ENCODE data around the gene NELL2. TPM values are rescaled to one million over a fixed set of nuclear protein-coding genes. Genes with fewer than 3 reads are reported as not detected.

The NELL2 gene
- total RNA-seq, 1 donor from 2014 or later, result 2.1 TPM

DNA sequence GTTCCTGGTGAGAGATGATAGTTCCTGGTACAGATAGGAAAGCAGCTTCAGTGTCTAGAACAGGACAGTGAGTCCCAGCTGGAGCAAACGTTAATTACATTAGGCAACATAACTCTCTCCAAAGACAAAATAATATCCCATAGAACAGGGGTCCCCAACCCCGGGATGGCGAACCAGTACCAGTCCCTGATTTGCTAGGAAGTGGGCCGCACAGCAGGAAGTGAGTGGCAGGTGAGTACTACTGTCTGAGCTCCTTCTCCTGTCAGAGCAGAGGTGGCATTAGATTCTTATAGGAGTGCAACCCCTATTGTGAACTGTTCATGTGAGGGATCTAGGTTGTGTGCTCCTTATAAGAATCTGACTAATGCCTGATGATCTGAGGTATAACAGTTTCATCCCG, 204.1 kb downstream of the NELL2 start:
- no peak overlapping the region for H3K27ac Mint-ChIP-seq
- peaks cover 26% of the 10 kb centered on the region for H3K9me3 Mint-ChIP-seq
- TF ChIP-seq, protein P1, sequence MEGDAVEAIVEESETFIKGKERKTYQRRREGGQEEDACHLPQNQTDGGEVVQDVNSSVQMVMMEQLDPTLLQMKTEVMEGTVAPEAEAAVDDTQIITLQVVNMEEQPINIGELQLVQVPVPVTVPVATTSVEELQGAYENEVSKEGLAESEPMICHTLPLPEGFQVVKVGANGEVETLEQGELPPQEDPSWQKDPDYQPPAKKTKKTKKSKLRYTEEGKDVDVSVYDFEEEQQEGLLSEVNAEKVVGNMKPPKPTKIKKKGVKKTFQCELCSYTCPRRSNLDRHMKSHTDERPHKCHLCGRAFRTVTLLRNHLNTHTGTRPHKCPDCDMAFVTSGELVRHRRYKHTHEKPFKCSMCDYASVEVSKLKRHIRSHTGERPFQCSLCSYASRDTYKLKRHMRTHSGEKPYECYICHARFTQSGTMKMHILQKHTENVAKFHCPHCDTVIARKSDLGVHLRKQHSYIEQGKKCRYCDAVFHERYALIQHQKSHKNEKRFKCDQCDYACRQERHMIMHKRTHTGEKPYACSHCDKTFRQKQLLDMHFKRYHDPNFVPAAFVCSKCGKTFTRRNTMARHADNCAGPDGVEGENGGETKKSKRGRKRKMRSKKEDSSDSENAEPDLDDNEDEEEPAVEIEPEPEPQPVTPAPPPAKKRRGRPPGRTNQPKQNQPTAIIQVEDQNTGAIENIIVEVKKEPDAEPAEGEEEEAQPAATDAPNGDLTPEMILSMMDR (IDR thresholded peaks at IDR 0.05; ENCODE audit: unreplicated experiment), result no peak
- no peaks in the 10 kb centered on the region for H3K4me1 Mint-ChIP-seq
- no peaks in the 10 kb centered on the region for H3K36me3 Mint-ChIP-seq
- DNase-seq (ENCODE audit: low spot score in 2 of 2, unreplicated experiment in 2 of 2), result no peak
- no peak overlapping the region for H3K4me3 Mint-ChIP-seq
- H3K27me3 Mint-ChIP-seq (ENCODE audit: low read depth), result no peaks in the 10 kb centered on the region

- H3K36me3 Mint-ChIP-seq, result no peaks in the 10 kb centered on the region
- H3K27me3 Mint-ChIP-seq (ENCODE audit: low read depth), result no peaks in the 10 kb centered on the region
- H3K4me1 Mint-ChIP-seq, result no peaks in the 10 kb centered on the region
- no peak overlapping the region for H3K27ac Mint-ChIP-seq
- TF ChIP-seq, protein P1 (IDR thresholded peaks at IDR 0.05; ENCODE audit: unreplicated experiment), result no peak
- H3K9me3 Mint-ChIP-seq, result peaks cover 26% of the 10 kb centered on the region
- no peak overlapping the region for H3K4me3 Mint-ChIP-seq
- DNase-seq (ENCODE audit: low spot score in 2 of 2, unreplicated experiment in 2 of 2), result no peak
These were observed 207.7 kb downstream of the NELL2 start for GRCh38 chr12:44668443-44668842.

- Mint-ChIP-seq H3K36me3 (no peaks in the 10 kb centered on the region), H3K27me3 (ENCODE audit: low read depth) (no peaks in the 10 kb centered on the region), H3K9me3 (peaks cover 26% of the 10 kb centered on the region), H3K27ac (no peak overlapping the region), H3K4me1 (no peaks in the 10 kb centered on the region), H3K4me3 (no peak overlapping the region)
- TF ChIP-seq, protein P1 (IDR thresholded peaks at IDR 0.05; ENCODE audit: unreplicated experiment), result no peak
- DNase-seq (ENCODE audit: low spot score in 2 of 2, unreplicated experiment in 2 of 2), result no peak
These were observed 208.7 kb downstream of the NELL2 start for GRCh38 chr12:44667461-44667860.

GRCh38 chr12:44663291-44663690, 212.8 kb downstream of the NELL2 start:
- Mint-ChIP-seq H3K27ac (no peak overlapping the region), H3K36me3 (no peaks in the 10 kb centered on the region), H3K4me1 (no peaks in the 10 kb centered on the region), H3K4me3 (no peak overlapping the region), H3K9me3 (no peaks in the 10 kb centered on the region), H3K27me3 (ENCODE audit: low read depth) (no peaks in the 10 kb centered on the region)
- TF ChIP-seq, protein P1 (IDR thresholded peaks at IDR 0.05; ENCODE audit: unreplicated experiment), result no peak
- DNase-seq (ENCODE audit: low spot score in 2 of 2, unreplicated experiment in 2 of 2), result no peak

DNA sequence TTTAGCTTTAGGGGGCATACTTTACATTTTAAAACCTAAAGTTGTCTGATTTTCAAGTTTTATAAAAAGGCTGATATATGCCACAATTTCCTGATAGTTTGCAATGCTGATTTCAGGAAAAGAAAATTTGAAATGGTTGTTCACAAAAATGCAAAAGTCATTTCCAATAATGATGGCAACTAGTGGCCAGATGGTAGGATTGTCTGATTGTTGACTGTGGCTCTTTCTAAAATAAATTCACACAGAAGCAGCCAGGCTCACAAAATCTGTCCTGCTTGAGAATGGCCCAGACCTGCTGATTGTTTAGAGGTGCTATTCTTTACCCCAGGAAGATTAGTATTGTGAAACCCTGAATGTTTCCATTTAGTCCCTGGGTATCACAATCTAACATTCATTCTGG, 220.3 kb downstream of the NELL2 start:
- TF ChIP-seq, protein P1 (IDR thresholded peaks at IDR 0.05; ENCODE audit: unreplicated experiment), result no peak
- H3K4me3 Mint-ChIP-seq, result no peak overlapping the region
- H3K27ac Mint-ChIP-seq, result no peak overlapping the region
- H3K36me3 Mint-ChIP-seq, result no peaks in the 10 kb centered on the region
- DNase-seq (ENCODE audit: low spot score in 2 of 2, unreplicated experiment in 2 of 2), result no peak
- H3K27me3 Mint-ChIP-seq (ENCODE audit: low read depth), result no peaks in the 10 kb centered on the region
- no peaks in the 10 kb centered on the region for H3K9me3 Mint-ChIP-seq
- peaks cover 11% of the 10 kb centered on the region for H3K4me1 Mint-ChIP-seq

All from mesothelial cell of epicardium (in vitro differentiated cells).